GM12872 (cell line): ENCODE measurements around the gene ESM1.

Experiments used
- TF ChIP-seq, protein P1 (sequence below): IDR thresholded peaks from 3 replicates; pipeline ENCODE4 v1.5.1; 2011; ENCODE audit warnings: low read depth, mild to moderate bottlenecking, low read length, moderate library complexity; ENCODE audit not compliant: insufficient read depth

The ESM1 gene, protein sequence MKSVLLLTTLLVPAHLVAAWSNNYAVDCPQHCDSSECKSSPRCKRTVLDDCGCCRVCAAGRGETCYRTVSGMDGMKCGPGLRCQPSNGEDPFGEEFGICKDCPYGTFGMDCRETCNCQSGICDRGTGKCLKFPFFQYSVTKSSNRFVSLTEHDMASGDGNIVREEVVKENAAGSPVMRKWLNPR

DNA sequence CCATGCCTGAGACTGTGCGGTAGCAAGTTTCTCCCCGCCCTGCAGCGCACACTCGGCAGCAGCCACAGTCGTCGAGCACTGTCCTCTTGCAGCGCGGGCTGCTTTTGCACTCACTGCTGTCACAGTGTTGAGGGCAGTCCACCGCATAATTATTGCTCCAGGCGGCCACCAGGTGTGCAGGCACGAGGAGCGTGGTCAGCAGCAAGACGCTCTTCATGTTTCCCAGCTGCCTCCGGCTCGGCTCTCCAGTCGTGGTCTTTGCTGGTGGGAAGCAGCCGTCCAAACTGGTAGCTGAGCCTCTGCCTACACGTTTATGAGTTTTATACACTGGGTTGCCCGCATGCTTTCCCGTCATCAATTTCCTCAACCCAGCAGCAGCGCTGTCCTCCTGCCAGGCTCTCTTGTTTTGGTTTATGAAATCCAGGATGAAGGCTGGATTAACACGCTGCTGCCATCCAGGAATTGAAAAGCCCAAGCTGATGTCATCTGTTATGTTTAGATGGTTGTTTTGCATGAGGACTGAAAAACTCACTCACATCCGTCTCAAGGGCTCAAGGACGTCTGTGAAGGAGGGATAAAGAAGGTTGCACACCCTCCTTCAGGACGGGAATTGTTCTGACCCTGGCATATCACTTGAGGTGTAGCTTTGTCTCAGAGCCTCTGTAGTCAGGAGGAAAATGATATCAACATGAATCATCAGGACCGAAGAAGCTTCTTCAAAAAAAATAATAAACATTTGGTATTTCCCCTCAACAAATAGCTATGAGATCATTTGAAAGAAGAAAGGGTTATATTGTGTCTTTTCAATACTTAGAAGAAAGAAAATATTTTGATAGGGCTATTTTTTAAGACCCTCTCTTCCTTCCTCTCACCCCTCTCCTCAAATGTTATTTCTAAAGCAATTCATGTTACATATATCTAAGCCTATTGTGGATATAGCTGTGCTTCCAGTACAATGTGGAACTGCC lies at the start of gene ESM1:
ESM1 (minus strand) TSS at position 293 of the 968 bp plus-strand sequence; CDS start at position 217, 76 bp downstream.
- TF ChIP-seq, protein P1, sequence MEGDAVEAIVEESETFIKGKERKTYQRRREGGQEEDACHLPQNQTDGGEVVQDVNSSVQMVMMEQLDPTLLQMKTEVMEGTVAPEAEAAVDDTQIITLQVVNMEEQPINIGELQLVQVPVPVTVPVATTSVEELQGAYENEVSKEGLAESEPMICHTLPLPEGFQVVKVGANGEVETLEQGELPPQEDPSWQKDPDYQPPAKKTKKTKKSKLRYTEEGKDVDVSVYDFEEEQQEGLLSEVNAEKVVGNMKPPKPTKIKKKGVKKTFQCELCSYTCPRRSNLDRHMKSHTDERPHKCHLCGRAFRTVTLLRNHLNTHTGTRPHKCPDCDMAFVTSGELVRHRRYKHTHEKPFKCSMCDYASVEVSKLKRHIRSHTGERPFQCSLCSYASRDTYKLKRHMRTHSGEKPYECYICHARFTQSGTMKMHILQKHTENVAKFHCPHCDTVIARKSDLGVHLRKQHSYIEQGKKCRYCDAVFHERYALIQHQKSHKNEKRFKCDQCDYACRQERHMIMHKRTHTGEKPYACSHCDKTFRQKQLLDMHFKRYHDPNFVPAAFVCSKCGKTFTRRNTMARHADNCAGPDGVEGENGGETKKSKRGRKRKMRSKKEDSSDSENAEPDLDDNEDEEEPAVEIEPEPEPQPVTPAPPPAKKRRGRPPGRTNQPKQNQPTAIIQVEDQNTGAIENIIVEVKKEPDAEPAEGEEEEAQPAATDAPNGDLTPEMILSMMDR = no peak

DNA sequence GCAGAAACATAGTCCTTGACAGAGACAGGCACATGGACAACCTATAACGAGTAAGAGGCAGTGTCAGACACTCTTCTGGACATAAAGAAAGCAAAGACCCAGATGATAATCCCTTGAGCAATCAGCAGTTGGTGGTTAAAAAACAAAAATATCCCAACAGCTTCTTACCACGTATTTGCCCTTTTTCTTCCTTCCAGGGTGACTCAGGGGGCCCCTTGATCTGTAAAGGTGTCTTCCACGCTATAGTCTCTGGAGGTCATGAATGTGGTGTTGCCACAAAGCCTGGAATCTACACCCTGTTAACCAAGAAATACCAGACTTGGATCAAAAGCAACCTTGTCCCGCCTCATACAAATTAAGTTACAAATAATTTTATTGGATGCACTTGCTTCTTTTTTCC lies 48.2 kb upstream of the ESM1 start:
- TF ChIP-seq, protein P1 = no peak

DNA sequence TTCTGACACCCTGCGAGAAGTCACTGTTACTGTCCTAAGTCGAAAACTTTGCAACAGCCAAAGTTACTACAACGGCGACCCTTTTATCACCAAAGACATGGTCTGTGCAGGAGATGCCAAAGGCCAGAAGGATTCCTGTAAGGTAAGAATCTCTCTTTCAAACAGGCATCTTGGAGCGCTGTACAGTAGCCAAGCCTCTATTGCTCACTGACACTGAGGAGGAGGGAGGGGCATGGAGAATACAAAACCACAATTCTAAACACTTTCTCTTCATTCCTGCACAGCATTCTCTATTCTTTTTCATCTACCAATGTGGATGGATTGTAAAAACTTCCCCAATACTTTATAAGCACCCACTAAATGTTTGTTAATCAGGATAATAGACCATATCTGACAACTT lies 46.1 kb upstream of the ESM1 start:
- TF ChIP-seq, protein P1 = no peak

DNA sequence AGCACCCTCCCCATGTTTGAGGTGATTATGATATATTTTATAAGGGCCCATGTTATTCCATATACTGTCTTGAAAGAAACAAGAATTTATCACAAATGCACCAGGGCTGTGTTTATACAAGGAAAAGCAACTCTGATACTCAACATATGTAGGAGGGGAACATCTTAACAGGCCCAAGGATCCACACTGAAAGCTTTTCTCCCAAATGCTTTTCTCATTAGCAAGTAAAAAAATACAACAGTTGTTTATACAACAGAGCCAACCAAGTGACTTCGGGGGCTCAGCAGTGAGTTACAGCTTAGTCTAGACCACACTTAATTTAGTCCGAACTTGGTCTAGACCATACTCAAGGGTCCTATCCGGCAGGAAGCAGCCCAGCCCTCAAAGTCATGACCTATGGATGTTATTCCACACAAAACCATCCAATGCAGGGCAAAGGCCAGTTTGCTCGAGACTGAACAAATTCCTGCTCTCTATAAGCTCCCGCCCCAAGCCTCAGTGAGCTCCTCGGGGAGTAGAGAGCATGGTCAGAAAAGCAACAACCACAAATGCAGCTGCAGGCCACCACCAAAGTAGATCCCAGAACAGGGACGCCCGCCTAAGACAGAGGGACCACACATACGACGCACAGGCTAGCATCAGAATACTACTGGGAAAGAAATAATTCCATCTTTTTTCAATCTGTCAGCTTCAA lies 45.4 kb upstream of the ESM1 start:
- TF ChIP-seq, protein P1 = no peak

DNA sequence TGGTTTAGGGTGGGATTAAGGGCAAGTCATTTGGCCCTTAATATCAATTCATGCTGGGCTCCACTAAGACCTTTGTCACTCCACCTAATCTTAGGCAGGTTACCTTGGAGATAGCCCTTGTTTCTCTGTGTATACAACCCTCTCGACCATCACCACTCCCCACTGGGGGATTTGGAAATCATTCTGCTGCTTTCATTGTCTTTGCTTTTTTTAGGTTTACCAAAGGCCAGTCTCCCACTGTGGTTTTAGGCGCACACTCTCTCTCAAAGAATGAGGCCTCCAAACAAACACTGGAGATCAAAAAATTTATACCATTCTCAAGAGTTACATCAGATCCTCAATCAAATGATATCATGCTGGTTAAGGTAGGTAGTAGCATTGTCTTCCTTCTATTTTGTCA lies 44.8 kb upstream of the ESM1 start:
- TF ChIP-seq, protein P1 = no peak

DNA sequence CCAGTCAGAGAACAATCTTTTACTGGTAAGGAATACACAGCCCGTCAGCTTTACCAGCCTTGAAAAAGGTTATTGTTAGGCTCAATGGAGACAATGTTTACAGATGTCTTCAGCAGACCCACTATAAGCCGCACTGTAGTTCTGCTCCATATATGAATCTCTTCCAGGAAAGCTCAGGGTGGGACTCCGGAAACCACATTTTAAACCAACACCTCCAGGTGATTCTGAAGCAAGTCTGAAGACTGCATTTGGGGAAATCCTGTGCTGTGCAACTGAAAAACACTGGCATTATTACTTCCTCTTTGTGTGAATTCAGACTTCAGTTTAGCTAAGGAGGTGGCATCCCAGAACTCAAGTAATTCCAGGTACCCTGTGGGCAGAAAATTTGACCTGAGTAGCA lies 42.2 kb upstream of the ESM1 start:
- TF ChIP-seq, protein P1 = no peak

DNA sequence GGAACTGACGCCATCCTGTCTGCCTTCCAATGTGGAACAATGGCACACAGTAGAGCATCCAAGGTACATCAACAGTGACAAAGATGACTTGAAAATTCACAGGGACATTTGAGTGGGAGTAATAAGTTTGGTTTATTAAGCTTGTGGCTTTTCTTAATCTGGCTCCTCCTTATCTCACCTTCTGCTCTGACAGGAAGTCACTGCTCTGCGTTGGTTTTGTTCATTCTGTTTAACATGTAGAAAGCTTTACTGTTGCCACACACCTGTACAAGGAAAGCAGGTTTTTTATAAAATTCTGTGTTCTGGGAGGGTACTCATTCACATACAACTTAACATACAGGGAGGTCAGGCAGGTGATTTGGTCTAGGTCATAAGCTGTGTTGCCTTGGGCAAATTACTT lies 37.1 kb upstream of the ESM1 start:
- TF ChIP-seq, protein P1 = no peak
